HepG2 (cell line): ENCODE measurements around the gene NUP85. TPM values are rescaled to one million over a fixed set of nuclear protein-coding genes. Genes with fewer than 3 reads are reported as not detected.

ENCODE experiments used
- BORCS8-MEF2B ChIP-seq: sonication (generic); formaldehyde crosslinking; IDR thresholded peaks from 2 replicates; pipeline ENCODE4 v1.8.0; 2022; ENCODE audit warnings: mild to moderate bottlenecking, missing genetic modification reagents
- DRAP1 ChIP-seq: IDR thresholded peaks from 2 replicates; pipeline ENCODE4 v1.6.1; 2016; ENCODE audit warnings: missing genetic modification reagents, missing compliant biosample characterization
- ELF1 ChIP-seq: sonication (generic); formaldehyde crosslinking; IDR thresholded peaks from 2 replicates; pipeline ENCODE4 v1.4.0; 2020; ENCODE audit warnings: missing genetic modification reagents
- GATA4 ChIP-seq: sonication (generic); IDR thresholded peaks from 2 replicates; pipeline ENCODE4 v1.6.1; 2016; ENCODE audit warnings: antibody characterized with exemption, low read depth, borderline replicate concordance
- GATAD1 ChIP-seq: IDR thresholded peaks from 2 replicates; pipeline ENCODE4 v1.6.1; 2016; ENCODE audit warnings: missing genetic modification reagents, missing compliant biosample characterization
- HNF1A ChIP-seq, 2 experiments: sonication (generic) in 1 of 2; formaldehyde crosslinking in 1 of 2; IDR thresholded peaks; 2 replicates each; pipeline versions ENCODE4 v1.4.0 to v1.6.1; 2016 to 2020; ENCODE audit warnings: borderline replicate concordance in 1 of 2, low read depth in 1 of 2, mild to moderate bottlenecking in 1 of 2, missing genetic modification reagents in 1 of 2
- MTF2 ChIP-seq: sonication (generic); formaldehyde crosslinking; IDR thresholded peaks from 2 replicates; pipeline ENCODE4 v1.5.0; 2020; ENCODE audit warnings: missing genetic modification reagents, borderline replicate concordance
- NBN ChIP-seq: fragments of 450-650 bp; conservative IDR thresholded peaks from 2 replicates; pipeline ENCODE4 v1.6.1; 2017
- NCOA5 ChIP-seq: sonication (generic); formaldehyde crosslinking; IDR thresholded peaks from 2 replicates; pipeline ENCODE4 v1.4.0; 2020; ENCODE audit warnings: missing genetic modification reagents
- NKX3-1 ChIP-seq: sonication (generic); formaldehyde crosslinking; IDR thresholded peaks from 2 replicates; pipeline ENCODE4 v1.5.0; 2020; ENCODE audit warnings: missing genetic modification reagents
- PHF5A ChIP-seq: IDR thresholded peaks from one replicate; pipeline ENCODE4 v1.6.1; 2018; ENCODE audit warnings: low read depth, missing genetic modification reagents; ENCODE audit not compliant: unreplicated experiment
- PLRG1 ChIP-seq: fragments of 450-650 bp; conservative IDR thresholded peaks from 2 replicates; pipeline ENCODE4 v1.6.1; 2016
- REPIN1 ChIP-seq: sonication (generic); formaldehyde crosslinking; IDR thresholded peaks from 2 replicates; pipeline ENCODE4 v1.8.0; 2022; ENCODE audit warnings: missing genetic modification reagents, low read depth, mild to moderate bottlenecking, borderline replicate concordance
- SKIL ChIP-seq: sonication (generic); formaldehyde crosslinking; IDR thresholded peaks from 2 replicates; pipeline ENCODE4 v1.8.0; 2022; ENCODE audit warnings: missing genetic modification reagents, mild to moderate bottlenecking, moderate library complexity, borderline replicate concordance
- SSRP1 ChIP-seq: IDR thresholded peaks from 2 replicates; pipeline ENCODE4 v1.6.1; 2016; ENCODE audit warnings: control low read depth
- ZBTB20 ChIP-seq: sonication (generic); formaldehyde crosslinking; IDR thresholded peaks from 2 replicates; pipeline ENCODE4 v1.8.1; 2023; ENCODE audit warnings: missing genetic modification reagents, low read depth, mild to moderate bottlenecking, borderline replicate concordance
- ZNF121 ChIP-seq: sonication (generic); formaldehyde crosslinking; IDR thresholded peaks from 2 replicates; pipeline ENCODE4 v1.5.0; 2020; ENCODE audit warnings: mild to moderate bottlenecking, missing genetic modification reagents
- ZNF335 ChIP-seq: sonication (generic); formaldehyde crosslinking; IDR thresholded peaks from 2 replicates; pipeline ENCODE4 v1.4.0; 2020; ENCODE audit warnings: missing genetic modification reagents
- ZNF337 ChIP-seq: sonication (generic); formaldehyde crosslinking; IDR thresholded peaks from 2 replicates; pipeline ENCODE4 v1.5.1; 2020; ENCODE audit warnings: missing genetic modification reagents, low read depth, mild to moderate bottlenecking, borderline replicate concordance
- ZNF670 ChIP-seq: sonication (generic); formaldehyde crosslinking; IDR thresholded peaks from 2 replicates; pipeline ENCODE4 v1.8.0; 2022; ENCODE audit warnings: mild to moderate bottlenecking, missing genetic modification reagents, borderline replicate concordance
- ZSCAN12 ChIP-seq: sonication (generic); formaldehyde crosslinking; IDR thresholded peaks from 2 replicates; pipeline ENCODE4 v1.9.0; 2021; ENCODE audit warnings: mild to moderate bottlenecking, missing genetic modification reagents
- polyA plus RNA-seq, 8 experiments: library from polyadenylated mRNA; depleted of rRNA in 3 of 8; stranded (reverse) in 7 of 8; unstranded in 1 of 8; fragments of >200 nt; fragmentation: Illumina TruSeq in 4 of 8; extraction: Trizol in 4 of 8; gene quantifications; 2 replicates each; pipeline versions ENCODE4 v1.2.1 to v1.2.3, GENCODE V29; 2011 to 2016; ENCODE audit warnings: low read depth in 4 of 8, missing spikeins in 1 of 8, mixed read lengths in 1 of 8; ENCODE audit not compliant: insufficient read depth in 1 of 8
- total RNA-seq, 5 experiments: library from RNA; depleted of rRNA; stranded (reverse); fragments of >200 nt; fragmentation: Illumina TruSeq; extraction: Trizol; gene quantifications; 2 replicates each; pipeline ENCODE4 v1.2.3, GENCODE V29; 2016; ENCODE audit warnings: low read depth in 1 of 5
- TF ChIP-seq, protein P1 (sequence below): sonication (generic); formaldehyde crosslinking; IDR thresholded peaks from 2 replicates; pipeline ENCODE4 v1.5.0; 2020; ENCODE audit warnings: mild to moderate bottlenecking, missing genetic modification reagents

The NUP85 gene
- total and polyA plus RNA-seq, 2 of the 13 experiments (the other 11 are each of a cell fraction or from before 2014, with no cell fraction given): 89.1 to 124 TPM

DNA sequence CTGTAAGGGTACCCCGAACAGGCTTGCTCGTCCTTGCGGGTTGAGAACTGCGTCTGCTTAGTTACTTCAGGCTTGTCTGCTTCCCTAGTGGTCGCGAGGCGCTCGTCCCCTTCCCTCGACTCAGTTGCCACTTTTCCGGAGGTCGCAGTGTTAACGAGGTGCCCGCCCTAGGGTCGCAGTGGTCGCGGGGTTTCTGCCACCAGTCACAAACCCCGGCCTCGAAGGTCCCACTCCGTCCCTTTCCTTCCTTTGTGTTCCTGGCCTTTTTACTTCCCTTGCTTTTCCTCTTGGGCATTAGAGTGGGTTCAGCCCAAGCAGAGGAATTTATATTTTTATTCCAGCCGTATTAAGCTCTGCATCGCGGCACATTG lies 299 bp downstream of the NUP85 start (continued):
- no peak for TF ChIP-seq SKIL
- TF ChIP-seq, protein P1, sequence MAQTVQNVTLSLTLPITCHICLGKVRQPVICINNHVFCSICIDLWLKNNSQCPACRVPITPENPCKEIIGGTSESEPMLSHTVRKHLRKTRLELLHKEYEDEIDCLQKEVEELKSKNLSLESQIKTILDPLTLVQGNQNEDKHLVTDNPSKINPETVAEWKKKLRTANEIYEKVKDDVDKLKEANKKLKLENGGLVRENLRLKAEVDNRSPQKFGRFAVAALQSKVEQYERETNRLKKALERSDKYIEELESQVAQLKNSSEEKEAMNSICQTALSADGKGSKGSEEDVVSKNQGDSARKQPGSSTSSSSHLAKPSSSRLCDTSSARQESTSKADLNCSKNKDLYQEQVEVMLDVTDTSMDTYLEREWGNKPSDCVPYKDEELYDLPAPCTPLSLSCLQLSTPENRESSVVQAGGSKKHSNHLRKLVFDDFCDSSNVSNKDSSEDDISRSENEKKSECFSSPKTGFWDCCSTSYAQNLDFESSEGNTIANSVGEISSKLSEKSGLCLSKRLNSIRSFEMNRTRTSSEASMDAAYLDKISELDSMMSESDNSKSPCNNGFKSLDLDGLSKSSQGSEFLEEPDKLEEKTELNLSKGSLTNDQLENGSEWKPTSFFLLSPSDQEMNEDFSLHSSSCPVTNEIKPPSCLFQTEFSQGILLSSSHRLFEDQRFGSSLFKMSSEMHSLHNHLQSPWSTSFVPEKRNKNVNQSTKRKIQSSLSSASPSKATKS (CRISPR knock-in tag): no peak
- TF ChIP-seq REPIN1 (CRISPR knock-in tag): no peak
- TF ChIP-seq MTF2 (CRISPR knock-in tag): peak; percentile 31; the same call in 1 of the 2 replicates
- no peak for TF ChIP-seq HNF1A (IDR thresholded peaks at IDR 0.05; ENCODE audit: low read depth)
- TF ChIP-seq HNF1A (CRISPR knock-in tag; IDR thresholded peaks at IDR 0.05; ENCODE audit: borderline replicate concordance): 0 out of 2 replicates have a peak, but pooled peaks have one; percentile 11
- TF ChIP-seq NBN: no peak
- no peak; the same call in 1 of the 2 replicates for TF ChIP-seq BORCS8-MEF2B
- peak; percentile 6; the same call in 1 of the 2 replicates for TF ChIP-seq ZBTB20 (CRISPR knock-in tag)
- no peak for TF ChIP-seq DRAP1 (CRISPR knock-in tag)
- TF ChIP-seq ZNF670 (CRISPR knock-in tag): no peak
- no peak for TF ChIP-seq PLRG1
- TF ChIP-seq PHF5A (CRISPR knock-in tag): no peak
- no peak; the same call in 1 of the 2 replicates for TF ChIP-seq SSRP1
- 0 out of 2 replicates have a peak, but pooled peaks have one; percentile 8 for TF ChIP-seq ELF1 (CRISPR knock-in tag)
- no peak for TF ChIP-seq NCOA5 (CRISPR knock-in tag)
- TF ChIP-seq GATA4: no peak
- TF ChIP-seq NKX3-1: no peak
- peak; percentile 34; the same call in 1 of the 2 replicates for TF ChIP-seq GATAD1
- peak; percentile 13; the same call in 1 of the 2 replicates for TF ChIP-seq ZNF337
- TF ChIP-seq ZNF335: peak; percentile 99; the same call in 1 of the 2 replicates
- TF ChIP-seq ZSCAN12 (CRISPR knock-in tag): no peak
- 0 out of 2 replicates have a peak, but pooled peaks have one; percentile 32 for TF ChIP-seq ZNF121
